Urinary bladder (tissue), 4 donors: ENCODE results near the gene TTN. TPM values are rescaled to one million over a fixed set of nuclear protein-coding genes. Genes with fewer than 3 reads are reported as not detected.

ENCODE experiments used
- DNase-seq: peaks from one replicate; pipeline ENCODE4 v3.0.0-alpha.2; 2015; ENCODE audit errors: extremely low spot score
- H3K27ac ChIP-seq: one replicate; pipeline ENCODE4 v1.5.1; 2013; ENCODE audit warnings: low read depth, mild to moderate bottlenecking, moderate library complexity
- H3K36me3 ChIP-seq: one replicate; pipeline ENCODE4 v1.6.1; 2013; ENCODE audit warnings: mild to moderate bottlenecking, moderate library complexity; ENCODE audit not compliant: insufficient read depth
- H3K4me1 ChIP-seq: one replicate; pipeline ENCODE4 v1.6.1; 2013; ENCODE audit warnings: mild to moderate bottlenecking, moderate library complexity; ENCODE audit not compliant: insufficient read depth
- H3K4me3 ChIP-seq: one replicate; pipeline ENCODE4 v1.5.1; 2013; ENCODE audit warnings: low read depth, low read length
- WGBS: extraction: QIAGEN DNeasy Blood & Tissue Kit; methylation state at CpG from one replicate; pipeline ENCODE4 v1.1.7; 2013; 5-methylcytosine and 5-hydroxymethylcytosine counted together
- polyA plus RNA-seq: library from polyadenylated mRNA; stranded (reverse); fragments of 200-250 nt; gene quantifications from one replicate; pipeline ENCODE4 v1.2.3, GENCODE V29; 2013
- total RNA-seq: library from RNA; depleted of rRNA; stranded (reverse); fragments of >200 nt; gene quantifications from one replicate; pipeline ENCODE4 v1.2.3, GENCODE V29; 2014
- donor health status: healthy with polysubstance abuse.
- donor health status: healthy.

The TTN gene
- total and polyA plus RNA-seq, 2 donors, result 0.04 to 153 TPM

- Histone ChIP-seq H3K4me3 (no peak overlapping the region), H3K36me3 (no peaks in the 10 kb centered on the region), H3K4me1 (no peaks in the 10 kb centered on the region), H3K27ac (no peak overlapping the region)
- DNase-seq, result no peak
- 85% methylated on average over 2 of the region's 2 CpGs for WGBS
These were observed 50.4 kb downstream of the TTN start for GRCh38 chr2:178756843-178757242.

GRCh38 chr2:178756343-178756742, 50.9 kb downstream of the TTN start:
- no peak overlapping the region for H3K27ac ChIP-seq
- no peaks in the 10 kb centered on the region for H3K4me1 ChIP-seq
- H3K36me3 ChIP-seq, result no peaks in the 10 kb centered on the region
- no peak overlapping the region for H3K4me3 ChIP-seq
- 79% methylated on average over 7 of the region's 7 CpGs for WGBS
- no peak for DNase-seq

DNA sequence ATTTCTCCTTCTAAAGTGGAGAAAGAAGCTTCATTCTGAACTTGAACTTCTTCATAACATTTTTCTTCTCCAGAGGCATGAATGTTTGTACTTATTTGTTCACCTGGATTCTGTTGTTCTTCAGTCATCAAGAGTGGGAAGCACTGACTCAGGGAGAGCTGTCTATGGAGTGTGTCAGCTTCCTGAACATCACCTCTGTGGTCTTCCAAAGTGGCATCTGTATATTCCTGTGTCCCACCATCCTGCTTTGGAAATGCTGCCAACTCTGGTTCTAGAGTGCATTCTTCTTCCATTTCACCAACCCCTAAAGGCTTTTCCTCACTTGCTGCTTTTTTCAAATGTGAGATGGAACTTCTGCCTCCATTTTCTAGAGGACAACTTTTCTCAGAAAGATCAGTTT, 59.5 kb downstream of the TTN start:
- no peaks in the 10 kb centered on the region for H3K36me3 ChIP-seq
- DNase-seq, result no peak
- H3K27ac ChIP-seq, result no peak overlapping the region
- no peaks in the 10 kb centered on the region for H3K4me1 ChIP-seq
- H3K4me3 ChIP-seq, result no peak overlapping the region

- H3K36me3 ChIP-seq, result no peaks in the 10 kb centered on the region
- no peak overlapping the region for H3K4me3 ChIP-seq
- no peaks in the 10 kb centered on the region for H3K4me1 ChIP-seq
- H3K27ac ChIP-seq, result no peak overlapping the region
- no peak for DNase-seq
- 94% methylated on average over 4 of the region's 4 CpGs for WGBS
These were observed 72.7 kb downstream of the TTN start for GRCh38 chr2:178734518-178734917.

- no peak for DNase-seq
- Histone ChIP-seq H3K4me3 (no peak overlapping the region), H3K4me1 (no peaks in the 10 kb centered on the region), H3K36me3 (no peaks in the 10 kb centered on the region), H3K27ac (no peak overlapping the region)
- WGBS, result 80% methylated on average over 2 of the region's 2 CpGs
These were observed 73.2 kb downstream of the TTN start for GRCh38 chr2:178733975-178734374.

GRCh38 chr2:178732913-178733312, 74.3 kb downstream of the TTN start:
- H3K4me3 ChIP-seq, result no peak overlapping the region
- H3K27ac ChIP-seq, result no peak overlapping the region
- no peaks in the 10 kb centered on the region for H3K4me1 ChIP-seq
- no peaks in the 10 kb centered on the region for H3K36me3 ChIP-seq
- 95% methylated on average over 3 of the region's 3 CpGs for WGBS
- no peak for DNase-seq

DNA sequence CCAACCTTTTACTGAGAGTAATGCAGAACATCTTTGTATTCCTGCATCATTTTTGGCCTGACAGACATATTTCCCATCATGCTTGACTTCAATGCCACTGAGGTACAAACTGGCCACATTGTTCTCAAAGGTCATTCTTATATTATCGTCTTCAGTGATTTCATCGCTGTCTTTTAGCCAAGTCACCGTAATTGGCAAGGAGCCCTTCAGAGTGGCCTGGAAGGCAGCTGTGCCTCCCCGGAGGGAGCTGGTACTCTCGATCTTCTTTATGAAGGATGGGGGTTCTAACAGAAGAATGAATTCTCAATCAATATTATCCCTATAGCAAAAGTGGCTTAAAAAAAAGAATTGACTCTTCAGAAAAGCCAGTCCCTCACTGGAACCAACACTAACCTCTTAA, 75.9 kb downstream of the TTN start:
- Histone ChIP-seq H3K27ac (no peak overlapping the region), H3K36me3 (no peaks in the 10 kb centered on the region)
- DNase-seq, result no peak

GRCh38 chr2:178730049-178730448, 77.2 kb downstream of the TTN start:
- Histone ChIP-seq H3K4me3 (no peak overlapping the region), H3K27ac (no peak overlapping the region), H3K36me3 (no peaks in the 10 kb centered on the region), H3K4me1 (no peaks in the 10 kb centered on the region)
- 94% methylated on average over 2 of the region's 2 CpGs for WGBS
- no peak for DNase-seq

More for the DNA sequence above, 75.9 kb downstream of the TTN start:
- no peaks in the 10 kb centered on the region for H3K4me1 ChIP-seq
- no peak overlapping the region for H3K4me3 ChIP-seq
- WGBS, result 92% methylated on average over 5 of the region's 5 CpGs

- DNase-seq, result no peak
- Histone ChIP-seq H3K4me1 (no peaks in the 10 kb centered on the region), H3K36me3 (no peaks in the 10 kb centered on the region), H3K4me3 (no peak overlapping the region), H3K27ac (no peak overlapping the region)
- 73% methylated on average over 5 of the region's 5 CpGs for WGBS
These were observed 83.4 kb downstream of the TTN start for GRCh38 chr2:178723786-178724346.

- H3K36me3 ChIP-seq, result no peaks in the 10 kb centered on the region
- 90% methylated on average over 3 of the region's 3 CpGs for WGBS
These were observed 84.9 kb downstream of the TTN start for GRCh38 chr2:178722296-178722695.

DNA sequence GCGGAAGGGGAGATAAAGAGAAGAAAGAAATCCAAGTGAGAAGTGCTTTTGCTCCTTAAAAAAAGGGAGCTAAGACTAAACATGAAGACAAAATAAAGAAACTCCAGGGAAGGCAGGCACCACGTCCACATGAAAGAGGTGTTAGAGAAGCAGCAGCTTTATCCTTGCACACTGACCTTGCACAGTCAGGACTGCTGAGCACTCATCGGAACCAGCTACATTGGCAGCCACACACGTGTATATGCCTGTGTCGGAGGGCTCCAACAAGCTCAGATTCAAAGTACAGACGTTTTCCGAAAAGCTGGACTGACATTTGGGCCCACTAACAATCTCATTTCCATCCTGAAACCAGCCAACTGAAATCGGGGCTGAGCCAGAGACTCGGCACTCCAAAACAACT, 88.2 kb downstream of the TTN start:
- H3K27ac ChIP-seq, result no peak overlapping the region
- H3K36me3 ChIP-seq, result no peaks in the 10 kb centered on the region
- H3K4me3 ChIP-seq, result no peak overlapping the region
- 86% methylated on average over 9 of the region's 9 CpGs for WGBS
- no peak for DNase-seq
- H3K4me1 ChIP-seq, result no peaks in the 10 kb centered on the region

More at GRCh38 chr2:178722296-178722695, 84.9 kb downstream of the TTN start:
- Histone ChIP-seq H3K27ac (no peak overlapping the region), H3K4me3 (no peak overlapping the region), H3K4me1 (no peaks in the 10 kb centered on the region)
- DNase-seq, result no peak

- DNase-seq, result no peak
- Histone ChIP-seq H3K27ac (no peak overlapping the region), H3K4me1 (no peaks in the 10 kb centered on the region), H3K4me3 (no peak overlapping the region), H3K36me3 (no peaks in the 10 kb centered on the region)
- 23% methylated on average over 2 of the region's 2 CpGs for WGBS
These were observed 88.9 kb downstream of the TTN start for GRCh38 chr2:178718283-178718682.

- H3K36me3 ChIP-seq, result no peaks in the 10 kb centered on the region
- H3K4me1 ChIP-seq, result no peaks in the 10 kb centered on the region
- H3K4me3 ChIP-seq, result no peak overlapping the region
- no peak for DNase-seq
- WGBS, result 95% methylated on average over 2 of the region's 2 CpGs
- H3K27ac ChIP-seq, result no peak overlapping the region
These were observed 90.8 kb downstream of the TTN start for GRCh38 chr2:178716394-178716793.

- Histone ChIP-seq H3K4me1 (no peaks in the 10 kb centered on the region), H3K4me3 (no peak overlapping the region), H3K36me3 (no peaks in the 10 kb centered on the region), H3K27ac (no peak overlapping the region)
- no peak for DNase-seq
- 90% methylated on average over 6 of the region's 6 CpGs for WGBS
These were observed 91.9 kb downstream of the TTN start for GRCh38 chr2:178715366-178715765.

DNA sequence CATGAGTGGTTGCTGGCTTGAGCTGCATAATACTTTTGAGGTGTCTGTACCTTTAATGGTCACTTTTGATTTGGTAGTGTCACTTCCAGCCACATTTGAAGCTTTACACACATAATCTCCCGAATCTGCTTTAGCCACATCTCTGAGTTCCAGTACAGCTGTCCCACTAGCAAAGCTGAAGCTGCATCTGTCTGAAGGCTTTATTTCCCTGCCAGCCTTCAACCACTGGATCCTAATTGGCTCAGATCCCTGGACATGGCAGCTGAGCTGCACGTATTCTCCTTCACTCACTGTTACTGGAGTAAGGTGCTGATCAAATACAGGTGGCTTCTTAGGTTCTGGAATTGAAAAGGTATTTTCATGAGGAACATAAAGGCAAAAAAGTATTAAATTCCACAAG, 99.7 kb downstream of the TTN start:
- no peak for DNase-seq
- no peak overlapping the region for H3K27ac ChIP-seq
- no peaks in the 10 kb centered on the region for H3K36me3 ChIP-seq
- H3K4me3 ChIP-seq, result no peak overlapping the region
- H3K4me1 ChIP-seq, result no peaks in the 10 kb centered on the region
- WGBS, result 57% methylated on average over 2 of the region's 2 CpGs
